ENCODE data around the gene DDC.
A peak's percentile ranks its signal among the peaks of the same experiment; 100 is the strongest.
"Not testable (repeated sequence)": the region's sequence is repeated elsewhere in the genome, so short reads cannot be mapped to it uniquely, and the experiment has no call there.

The DDC gene

DNA sequence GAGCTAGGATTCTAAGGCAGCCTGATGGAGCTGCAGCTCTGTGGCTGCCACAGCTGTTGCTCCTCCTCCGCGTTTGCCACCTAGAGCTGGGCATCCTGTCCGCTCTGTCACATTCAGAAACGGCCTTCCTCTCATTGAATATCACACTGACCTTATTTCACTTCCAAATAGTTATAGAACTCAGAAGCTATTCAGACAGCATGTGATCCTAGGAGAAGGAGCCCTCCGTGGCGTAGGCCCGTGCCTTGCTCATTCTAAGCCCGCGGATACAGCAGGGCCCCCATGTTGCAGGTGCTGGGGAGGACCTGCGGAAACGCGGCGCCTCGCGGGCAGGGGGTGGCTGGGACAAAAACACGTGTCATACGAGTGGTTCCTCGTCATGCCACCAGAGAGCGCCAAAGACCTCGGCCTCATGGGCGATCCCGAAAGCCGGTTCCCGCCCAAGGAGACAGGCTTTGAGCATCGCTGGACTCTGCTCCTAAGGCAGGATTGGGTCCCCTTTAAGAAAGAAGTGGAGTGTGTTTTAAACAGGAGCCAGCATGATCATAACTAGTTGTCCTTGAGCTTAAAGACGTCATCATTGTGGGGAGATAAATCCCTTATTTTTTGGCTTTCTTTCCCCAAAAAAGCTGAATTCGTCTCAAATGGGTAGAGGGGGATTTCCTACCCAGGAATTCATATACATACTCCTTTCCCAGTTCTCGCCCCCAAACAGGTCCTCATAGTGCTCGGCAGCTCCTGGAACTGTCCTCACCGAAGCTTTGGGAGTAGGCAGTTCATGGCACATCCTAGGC, 97.2 kb downstream of the DDC start:
- peak; percentile 79 for DNase-seq (ENCODE audit: low read depth)
- TF ChIP-seq, protein P1, sequence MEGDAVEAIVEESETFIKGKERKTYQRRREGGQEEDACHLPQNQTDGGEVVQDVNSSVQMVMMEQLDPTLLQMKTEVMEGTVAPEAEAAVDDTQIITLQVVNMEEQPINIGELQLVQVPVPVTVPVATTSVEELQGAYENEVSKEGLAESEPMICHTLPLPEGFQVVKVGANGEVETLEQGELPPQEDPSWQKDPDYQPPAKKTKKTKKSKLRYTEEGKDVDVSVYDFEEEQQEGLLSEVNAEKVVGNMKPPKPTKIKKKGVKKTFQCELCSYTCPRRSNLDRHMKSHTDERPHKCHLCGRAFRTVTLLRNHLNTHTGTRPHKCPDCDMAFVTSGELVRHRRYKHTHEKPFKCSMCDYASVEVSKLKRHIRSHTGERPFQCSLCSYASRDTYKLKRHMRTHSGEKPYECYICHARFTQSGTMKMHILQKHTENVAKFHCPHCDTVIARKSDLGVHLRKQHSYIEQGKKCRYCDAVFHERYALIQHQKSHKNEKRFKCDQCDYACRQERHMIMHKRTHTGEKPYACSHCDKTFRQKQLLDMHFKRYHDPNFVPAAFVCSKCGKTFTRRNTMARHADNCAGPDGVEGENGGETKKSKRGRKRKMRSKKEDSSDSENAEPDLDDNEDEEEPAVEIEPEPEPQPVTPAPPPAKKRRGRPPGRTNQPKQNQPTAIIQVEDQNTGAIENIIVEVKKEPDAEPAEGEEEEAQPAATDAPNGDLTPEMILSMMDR (conservative IDR thresholded peaks at IDR 0.05; ENCODE audit: low read depth, low read length) = peak; percentile 94
- H3K4me3 ChIP-seq (ENCODE audit: low read depth, low read length) = peak overlapping the region; percentile 14

DNA sequence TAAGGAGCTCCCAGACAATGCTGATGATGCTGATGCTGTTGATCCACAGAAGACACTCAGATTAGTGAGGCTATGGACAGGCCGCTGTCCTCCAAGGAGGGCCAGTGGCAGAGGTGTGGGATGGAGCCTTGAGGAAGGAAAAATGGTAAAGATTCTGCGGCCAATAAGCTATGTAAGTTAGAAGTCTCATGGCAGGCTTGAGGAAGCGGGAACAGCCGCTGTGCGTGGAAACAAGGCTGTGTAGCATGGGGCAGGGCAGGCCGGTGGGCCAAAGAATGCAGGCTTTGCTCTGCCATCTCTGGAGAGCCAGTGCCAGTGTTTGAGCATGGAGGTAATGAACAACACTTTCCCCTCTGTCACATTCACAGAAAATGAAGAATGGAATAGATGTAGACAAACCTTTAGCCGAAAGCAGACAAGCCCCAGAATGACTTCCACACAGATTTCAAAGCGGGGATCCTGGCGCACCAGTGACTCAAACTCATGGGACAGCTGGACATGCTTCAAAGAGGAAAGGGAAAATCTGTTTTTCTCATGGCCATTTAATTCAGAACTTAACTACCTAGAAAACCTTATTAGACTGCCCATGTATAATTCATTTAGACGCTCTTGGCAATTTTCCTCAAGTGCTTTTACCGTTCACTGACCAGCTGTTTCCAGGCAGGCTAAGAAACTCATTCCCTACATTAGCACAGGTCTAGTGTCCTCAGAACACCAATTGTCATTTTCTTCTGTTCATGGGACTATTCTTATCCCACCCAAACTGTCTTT, 98.2 kb downstream of the DDC start:
- H3K4me3 ChIP-seq (ENCODE audit: low read depth, low read length) = no peak overlapping the region
- TF ChIP-seq, protein P1 (conservative IDR thresholded peaks at IDR 0.05; ENCODE audit: low read depth, low read length) = no peak
- DNase-seq (ENCODE audit: low read depth) = no peak

DNA sequence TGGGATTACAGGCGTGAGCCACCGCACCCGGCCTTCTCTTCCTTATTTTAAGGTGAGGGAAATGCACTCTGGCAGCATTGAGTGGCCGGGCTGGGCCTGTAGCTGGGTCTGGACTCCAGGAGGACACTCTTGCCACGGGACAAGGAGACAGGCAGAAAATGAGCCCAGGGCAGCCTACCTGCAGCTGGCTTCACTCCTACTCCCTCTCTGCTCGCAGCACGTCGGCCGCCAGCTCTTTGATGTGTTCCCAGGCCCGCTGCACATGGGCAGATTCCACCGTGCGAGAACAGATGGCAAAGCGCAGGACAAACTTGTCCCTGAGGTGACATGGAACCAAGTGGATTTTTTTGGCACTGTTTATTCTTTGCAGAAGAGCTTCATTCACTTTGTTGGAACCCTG, 102.2 kb downstream of the DDC start:
- TF ChIP-seq, protein P1 (conservative IDR thresholded peaks at IDR 0.05; ENCODE audit: low read depth, low read length) = no peak
- H3K4me3 ChIP-seq (ENCODE audit: low read depth, low read length) = no peak overlapping the region
- no peak for DNase-seq (ENCODE audit: low read depth)

DNA sequence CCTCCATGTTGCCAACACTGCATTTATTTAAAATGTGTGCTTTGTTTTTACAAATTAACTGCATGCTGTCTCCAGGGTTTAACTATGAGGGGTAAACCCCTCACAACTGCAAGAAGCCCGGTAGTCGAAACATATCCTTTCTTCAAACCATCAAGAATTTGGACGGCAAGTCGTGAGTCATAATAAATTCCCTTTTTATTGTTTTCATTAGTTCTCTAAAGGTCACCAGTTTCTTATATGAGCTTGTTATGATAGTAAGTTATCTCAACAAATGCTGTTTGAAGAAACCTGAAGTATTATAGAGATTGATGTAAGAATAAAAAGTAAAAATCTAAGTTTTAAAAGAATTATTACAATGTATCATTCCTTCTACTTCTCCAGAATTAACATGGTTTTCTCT, 102.8 kb downstream of the DDC start:
- peak; percentile 18 for DNase-seq (ENCODE audit: low read depth)
- no peak overlapping the region for H3K4me3 ChIP-seq (ENCODE audit: low read depth, low read length)

DNA sequence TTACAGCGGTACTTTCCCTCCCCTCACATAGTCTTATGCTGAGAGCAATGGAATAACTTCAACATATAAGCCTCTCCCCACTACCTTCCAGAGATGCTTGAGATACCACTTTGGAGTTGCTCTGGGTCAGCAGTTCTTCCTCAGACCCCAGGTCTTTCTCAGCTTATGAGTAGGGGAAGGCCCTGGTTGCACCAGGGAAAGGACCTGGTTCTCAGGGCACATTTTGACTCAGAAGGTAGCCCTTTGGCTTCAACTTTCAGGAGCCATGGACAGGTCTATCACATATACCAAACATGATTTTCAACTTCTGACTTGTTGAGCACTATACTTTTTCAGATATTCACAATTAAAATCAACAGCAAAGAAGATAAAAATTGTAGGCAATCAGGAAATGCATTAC, 103.5 kb downstream of the DDC start:
- TF ChIP-seq, protein P1 (conservative IDR thresholded peaks at IDR 0.05; ENCODE audit: low read depth, low read length) = no peak
- no peak for DNase-seq (ENCODE audit: low read depth)
- no peak overlapping the region for H3K4me3 ChIP-seq (ENCODE audit: low read depth, low read length)

More for the DNA sequence above, 102.8 kb downstream of the DDC start:
- TF ChIP-seq, protein P1 (conservative IDR thresholded peaks at IDR 0.05; ENCODE audit: low read depth, low read length) = no peak

DNA sequence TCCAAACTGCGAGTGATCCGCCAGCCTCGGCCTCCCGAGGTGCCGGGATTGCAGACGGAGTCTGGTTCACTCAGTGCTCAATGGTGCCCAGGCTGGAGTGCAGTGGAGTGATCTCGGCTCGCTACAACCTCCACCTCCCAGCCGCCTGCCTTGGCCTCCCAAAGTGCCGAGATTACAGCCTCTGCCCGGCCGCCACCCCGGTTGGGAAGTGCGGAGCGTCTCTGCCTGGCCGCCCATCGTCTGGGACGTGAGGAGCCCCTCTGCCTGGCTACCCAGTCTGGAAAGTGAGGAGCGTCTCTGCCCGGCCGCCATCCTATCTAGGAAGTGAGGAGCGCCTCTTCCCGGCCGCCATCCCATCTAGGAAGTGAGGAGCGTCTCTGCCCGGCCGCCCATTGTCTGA, 106.0 kb downstream of the DDC start:
- not testable (repeated sequence) for DNase-seq (ENCODE audit: low read depth); H3K4me3 ChIP-seq (ENCODE audit: low read depth, low read length)

DNA sequence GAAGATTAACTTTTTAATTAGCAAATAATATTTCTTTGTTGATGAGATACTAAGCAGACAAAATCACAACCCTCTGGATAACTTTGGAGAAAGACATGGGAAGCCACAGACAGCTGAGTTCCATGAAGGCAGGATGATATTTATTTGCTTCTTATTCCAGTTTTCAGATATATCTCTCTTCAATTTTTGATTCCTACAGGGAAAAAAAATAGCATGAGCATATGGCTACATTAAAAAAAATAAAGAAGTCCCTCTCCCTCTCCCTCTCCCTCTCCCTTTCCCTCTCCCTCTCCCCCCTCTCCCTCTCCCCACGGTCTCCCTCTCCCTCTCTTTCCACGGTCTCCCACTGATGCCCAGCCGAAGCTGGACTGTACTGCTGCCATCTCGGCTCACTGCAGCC, 106.6 kb downstream of the DDC start:
- DNase-seq (ENCODE audit: low read depth) = not testable (repeated sequence)

More for the DNA sequence above, 106.6 kb downstream of the DDC start:
- H3K4me3 ChIP-seq (ENCODE audit: low read depth, low read length) = not testable (repeated sequence)

All from choroid plexus epithelial cell (primary cell).